DOHH2 (cell line): ENCODE results near the gene NAA25.

ENCODE experiments used
- EZH2phosphoT487 ChIP-seq: fragments of 200-600 bp; sonication (generic); IDR thresholded peaks from 2 replicates; pipeline ENCODE4 v1.6.1; 2017; ENCODE audit warnings: borderline replicate concordance, mild to moderate bottlenecking, antibody characterized with exemption, low read length, moderate library complexity, mixed read lengths
- TF ChIP-seq, protein P1 (sequence below): fragments of 200-600 bp; sonication (generic); IDR thresholded peaks from one replicate; pipeline ENCODE4 v1.5.1; 2014; ENCODE audit warnings: antibody characterized with exemption, mild to moderate bottlenecking, low read depth, low read length; ENCODE audit not compliant: poor library complexity, severe bottlenecking

DNA sequence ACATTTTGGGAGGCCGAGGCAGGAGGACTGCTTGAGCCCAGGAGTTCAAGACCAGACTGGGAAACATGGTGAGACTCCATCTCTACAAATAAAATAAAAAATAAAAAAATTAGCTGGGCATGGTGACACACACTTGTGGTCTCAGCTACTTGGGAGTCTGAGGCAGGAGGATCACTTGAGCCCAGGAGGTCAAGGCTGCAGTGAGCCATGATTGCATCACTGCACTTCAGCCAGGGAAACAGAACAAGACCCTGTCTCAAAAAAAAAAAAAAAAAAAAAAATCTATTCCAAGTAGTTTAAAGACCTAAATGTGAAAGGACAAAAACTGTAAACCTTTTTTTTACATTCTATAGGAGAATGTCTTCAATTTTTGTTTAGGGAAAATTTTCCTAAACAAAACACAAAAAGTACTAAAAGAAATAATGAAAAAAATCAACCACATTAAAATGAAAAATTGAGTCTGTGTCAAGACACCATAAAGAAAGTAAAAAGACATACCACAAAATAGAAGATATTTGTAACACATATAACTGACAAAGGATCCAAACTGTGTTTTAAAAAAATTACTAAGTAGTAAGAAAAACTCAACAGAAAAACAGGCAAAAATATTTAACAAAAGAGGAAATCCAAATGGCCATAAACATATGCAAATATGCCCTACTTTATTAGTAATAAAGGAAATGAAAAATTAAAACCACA lies 112.7 kb downstream of the NAA25 start:
- TF ChIP-seq, protein P1, sequence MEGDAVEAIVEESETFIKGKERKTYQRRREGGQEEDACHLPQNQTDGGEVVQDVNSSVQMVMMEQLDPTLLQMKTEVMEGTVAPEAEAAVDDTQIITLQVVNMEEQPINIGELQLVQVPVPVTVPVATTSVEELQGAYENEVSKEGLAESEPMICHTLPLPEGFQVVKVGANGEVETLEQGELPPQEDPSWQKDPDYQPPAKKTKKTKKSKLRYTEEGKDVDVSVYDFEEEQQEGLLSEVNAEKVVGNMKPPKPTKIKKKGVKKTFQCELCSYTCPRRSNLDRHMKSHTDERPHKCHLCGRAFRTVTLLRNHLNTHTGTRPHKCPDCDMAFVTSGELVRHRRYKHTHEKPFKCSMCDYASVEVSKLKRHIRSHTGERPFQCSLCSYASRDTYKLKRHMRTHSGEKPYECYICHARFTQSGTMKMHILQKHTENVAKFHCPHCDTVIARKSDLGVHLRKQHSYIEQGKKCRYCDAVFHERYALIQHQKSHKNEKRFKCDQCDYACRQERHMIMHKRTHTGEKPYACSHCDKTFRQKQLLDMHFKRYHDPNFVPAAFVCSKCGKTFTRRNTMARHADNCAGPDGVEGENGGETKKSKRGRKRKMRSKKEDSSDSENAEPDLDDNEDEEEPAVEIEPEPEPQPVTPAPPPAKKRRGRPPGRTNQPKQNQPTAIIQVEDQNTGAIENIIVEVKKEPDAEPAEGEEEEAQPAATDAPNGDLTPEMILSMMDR, result no peak
- no peak for TF ChIP-seq EZH2phosphoT487
